GM23248 (cell line): ENCODE results near the gene SINHCAF. TPM values are rescaled to one million over a fixed set of nuclear protein-coding genes. Genes with fewer than 3 reads are reported as not detected.

Experiments
- DNase-seq: peaks from one replicate; pipeline ENCODE4 v3.0.0-alpha.2; 2015
- H2AFZ ChIP-seq: fragments of 200-600 bp; sonication (generic); 2 replicates; pipeline ENCODE4 v1.6.1; 2016; ENCODE audit warnings: antibody characterized with exemption
- H3F3A ChIP-seq: fragments of 200-600 bp; sonication (generic); 2 replicates; pipeline ENCODE4 v1.6.1; 2016; ENCODE audit warnings: mild to moderate bottlenecking, antibody characterized with exemption, mixed run types; ENCODE audit not compliant: insufficient read depth
- H3K27ac ChIP-seq: fragments of 200-600 bp; sonication (generic); 2 replicates; pipeline ENCODE4 v1.5.1; 2016; ENCODE audit warnings: mild to moderate bottlenecking
- H3K27me3 ChIP-seq: fragments of 200-600 bp; sonication (generic); replicated peaks from 2 replicates; pipeline ENCODE4 v1.6.1; 2016; ENCODE audit warnings: mild to moderate bottlenecking; ENCODE audit not compliant: insufficient read depth
- H3K36me3 ChIP-seq: fragments of 200-600 bp; sonication (generic); 2 replicates; pipeline ENCODE4 v1.6.1; 2016; ENCODE audit warnings: low read depth, mild to moderate bottlenecking
- H3K4me1 ChIP-seq: fragments of 200-600 bp; sonication (generic); 2 replicates; pipeline ENCODE4 v1.6.1; 2016; ENCODE audit warnings: mild to moderate bottlenecking; ENCODE audit not compliant: insufficient read depth
- H3K4me2 ChIP-seq: fragments of 200-600 bp; sonication (generic); one replicate; pipeline ENCODE4 v1.6.1; 2016; ENCODE audit warnings: mild to moderate bottlenecking; ENCODE audit not compliant: unreplicated experiment
- H3K4me3 ChIP-seq: fragments of 200-600 bp; sonication (generic); 2 replicates; pipeline ENCODE4 v1.5.1; 2016; ENCODE audit warnings: mild to moderate bottlenecking
- H3K79me2 ChIP-seq: fragments of 200-600 bp; sonication (generic); 2 replicates; pipeline ENCODE4 v1.6.1; 2016; ENCODE audit warnings: mild to moderate bottlenecking; ENCODE audit not compliant: insufficient read depth
- H3K9ac ChIP-seq: fragments of 200-600 bp; sonication (generic); 2 replicates; pipeline ENCODE4 v1.6.1; 2016; ENCODE audit warnings: mild to moderate bottlenecking
- H3K9me2 ChIP-seq: fragments of 200-600 bp; sonication (generic); 2 replicates; pipeline ENCODE4 v1.6.1; 2016; ENCODE audit warnings: mixed run types, mild to moderate bottlenecking, moderate library complexity; ENCODE audit not compliant: insufficient read depth
- H3K9me3 ChIP-seq: fragments of 200-600 bp; sonication (generic); one replicate; pipeline ENCODE4 v1.6.1; 2017; ENCODE audit warnings: low read depth
- H4K20me1 ChIP-seq: fragments of 200-600 bp; sonication (generic); 2 replicates; pipeline ENCODE4 v1.6.0; 2016; ENCODE audit not compliant: insufficient read depth
- EZH2 ChIP-seq: fragments of 200-600 bp; sonication (generic); IDR thresholded peaks from 2 replicates; pipeline ENCODE4 v1.6.1; 2018; ENCODE audit warnings: antibody characterized with exemption, mild to moderate bottlenecking; ENCODE audit not compliant: insufficient read depth, poor library complexity, severe bottlenecking
- EZH2phosphoT487 ChIP-seq: fragments of 200-600 bp; sonication (generic); IDR thresholded peaks from 2 replicates; pipeline ENCODE4 v1.6.1; 2018; ENCODE audit warnings: antibody characterized with exemption, moderate library complexity, mild to moderate bottlenecking, low read depth; ENCODE audit not compliant: insufficient read depth
- WGBS, 2 experiments: methylation state at CpG; one replicate each; pipeline ENCODE4 v1.1.6; 2015 to 2017; ENCODE audit warnings: low lambda C conversion rate in 2 of 2, low coverage in 1 of 2; ENCODE audit errors: missing lambda C conversion rate in 2 of 2; 5-methylcytosine and 5-hydroxymethylcytosine counted together
- in situ Hi-C: fragments of 300-500 bp; cut with MboI; formaldehyde crosslinking; loops from 2 replicates; pipeline ENCODE4 v1.15.0; 2020
- polyA plus RNA-seq: library from polyadenylated mRNA; unstranded; fragments of >200 nt; fragmentation: Nextera tagmentation; extraction: Ambion mirVana; gene quantifications from 2 replicates; pipeline ENCODE4 v1.2.1, GENCODE V29; 2016
- total RNA-seq: library from RNA; depleted of rRNA; stranded (reverse); fragments of >200 nt; shearing (Covaris generic); gene quantifications from 2 replicates; pipeline ENCODE4 v1.2.3, GENCODE V29; 2014

Gene SINHCAF
- total and polyA plus RNA-seq, 2 experiments from 2014 or later = 10.4 to 14.7 TPM

GRCh38 chr12:31342286-31342685, 16.3 kb upstream of the SINHCAF start:
- H3K4me1 ChIP-seq = no peaks in the 10 kb centered on the region
- no peaks in the 10 kb centered on the region for H3K36me3 ChIP-seq
- TF ChIP-seq EZH2phosphoT487 (no peak), EZH2 (no peak)
- H3K9me3 ChIP-seq = no peaks in the 10 kb centered on the region
- H3K79me2 ChIP-seq = no peaks in the 10 kb centered on the region
- no peaks in the 10 kb centered on the region for H3F3A ChIP-seq
- H3K9me2 ChIP-seq = no peaks in the 10 kb centered on the region
- no peak overlapping the region for H3K4me2 ChIP-seq
- no peak overlapping the region for H3K9ac ChIP-seq
- H3K27ac ChIP-seq = no peak overlapping the region
- DNase-seq = no peak
- WGBS, 2 experiments = 43 to 44% methylated on average over 1 of the region's 1 CpG
- no peak overlapping the region for H2AFZ ChIP-seq
- in situ Hi-C loops = no loop called here
- peaks cover 14% of the 10 kb centered on the region; the same call in 1 of the 2 replicates for H3K27me3 ChIP-seq
- H4K20me1 ChIP-seq = no peaks in the 10 kb centered on the region
- H3K4me3 ChIP-seq = no peak overlapping the region

GRCh38 chr12:31339831-31340622, 14.1 kb upstream of the SINHCAF start:
- DNase-seq = no peak
- in situ Hi-C loops = no loop called here

GRCh38 chr12:31337952-31338351, 12.0 kb upstream of the SINHCAF start:
- Histone ChIP-seq H3K9me2 (no peaks in the 10 kb centered on the region), H3K4me2 (no peak overlapping the region), H3K27ac (no peak overlapping the region), H4K20me1 (no peaks in the 10 kb centered on the region), H2AFZ (no peak overlapping the region), H3K4me3 (no peak overlapping the region), H3F3A (no peaks in the 10 kb centered on the region), H3K27me3 (no peaks in the 10 kb centered on the region; the same call in 1 of the 2 replicates), H3K9me3 (no peaks in the 10 kb centered on the region), H3K9ac (no peak overlapping the region), H3K4me1 (no peaks in the 10 kb centered on the region), H3K36me3 (no peaks in the 10 kb centered on the region), H3K79me2 (no peaks in the 10 kb centered on the region)
- in situ Hi-C loops = no loop called here
- TF ChIP-seq EZH2 (no peak), EZH2phosphoT487 (no peak)
- WGBS, 2 experiments = 68 to 75% methylated on average over 4 of the region's 4 CpGs
- no peak for DNase-seq

More at GRCh38 chr12:31339831-31340622, 14.1 kb upstream of the SINHCAF start:
- H3K4me3 ChIP-seq = no peak overlapping the region
- H3K4me1 ChIP-seq = no peaks in the 10 kb centered on the region
- TF ChIP-seq EZH2phosphoT487 = no peak
- no peak for TF ChIP-seq EZH2
- no peaks in the 10 kb centered on the region for H3F3A ChIP-seq
- H2AFZ ChIP-seq = no peak overlapping the region
- H3K79me2 ChIP-seq = no peaks in the 10 kb centered on the region
- H3K9ac ChIP-seq = no peak overlapping the region
- no peaks in the 10 kb centered on the region for H3K36me3 ChIP-seq
- H4K20me1 ChIP-seq = no peaks in the 10 kb centered on the region
- no peak overlapping the region for H3K4me2 ChIP-seq
- H3K27ac ChIP-seq = no peak overlapping the region
- no peaks in the 10 kb centered on the region for H3K9me2 ChIP-seq
- H3K27me3 ChIP-seq = no peaks in the 10 kb centered on the region
- no peaks in the 10 kb centered on the region for H3K9me3 ChIP-seq
- 70 to 71% methylated on average over 9 to 10 of the region's 10 CpGs for WGBS, 2 experiments

DNA sequence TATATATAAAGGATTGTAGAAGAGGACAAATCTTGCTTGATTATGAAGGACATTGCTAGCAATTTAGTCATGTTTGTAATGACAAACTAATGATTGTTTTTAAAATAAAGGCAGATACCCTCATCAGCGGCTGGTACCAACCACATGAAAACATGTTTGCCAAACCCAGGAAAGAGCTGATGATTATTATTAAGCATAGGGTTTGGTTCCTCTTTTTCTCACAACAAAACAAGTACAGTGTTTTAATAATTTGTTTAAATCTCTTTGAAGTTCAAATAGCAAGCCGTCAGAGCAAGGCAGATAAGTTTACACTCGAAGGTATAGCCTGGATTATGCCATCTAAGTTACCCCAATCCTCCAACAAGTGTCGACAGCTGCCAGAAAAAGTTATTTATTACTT, 5.3 kb upstream of the SINHCAF start:
- Histone ChIP-seq H3K36me3 (no peaks in the 10 kb centered on the region), H3K9me3 (no peaks in the 10 kb centered on the region), H3K9me2 (no peaks in the 10 kb centered on the region), H3F3A (peaks cover 10% of the 10 kb centered on the region; the same call in 1 of the 2 replicates), H3K79me2 (no peaks in the 10 kb centered on the region), H3K27ac (no peak overlapping the region), H3K9ac (no peak overlapping the region), H3K4me3 (no peak overlapping the region), H4K20me1 (no peaks in the 10 kb centered on the region), H3K4me2 (no peak overlapping the region), H3K4me1 (no peaks in the 10 kb centered on the region), H3K27me3 (peaks cover 27% of the 10 kb centered on the region), H2AFZ (no peak overlapping the region)
- TF ChIP-seq EZH2phosphoT487 (no peak), EZH2 (no peak)
- in situ Hi-C loops = no loop called here
- DNase-seq = no peak
- WGBS, 2 experiments = 54 to 55% methylated on average over 4 of the region's 4 CpGs
